B cell (primary cell): ENCODE measurements around the gene EIPR1. TPM values are rescaled to one million over a fixed set of nuclear protein-coding genes. Genes with fewer than 3 reads are reported as not detected.

Experiments used
- ATAC-seq: fragments of 200-7000 bp; cut with Tn5 transposase; one replicate; pipeline ENCODE4 v1.10.0; 2021; ENCODE audit warnings: low read depth, mild to moderate bottlenecking, moderate number of reproducible peaks, moderate library complexity
- CTCF ChIA-PET: fragments of 350-600 bp; sonication (Branson Sonifier 250); formaldehyde crosslinking; loops from one replicate; lab custom pipeline; 2021; ENCODE audit warnings: antibody characterized with exemption, inconsistent platforms; lab: Charles Lee
- POLR2A ChIA-PET: fragments of 350-600 bp; sonication (Branson Sonifier 250); formaldehyde crosslinking; loops from one replicate; lab custom pipeline; 2021; ENCODE audit warnings: antibody characterized with exemption; lab: Charles Lee
- DNase-seq: peaks from one replicate; pipeline ENCODE4 v3.0.0; 2013
- H2AFZ ChIP-seq: 2 replicates; pipeline ENCODE4 v1.6.1; 2012; ENCODE audit warnings: mild to moderate bottlenecking, low read depth, low read length; ENCODE audit not compliant: insufficient read depth, poor library complexity, severe bottlenecking
- H3K27ac ChIP-seq, 2 donors: 1 replicate in 1 of 2; 2 replicates in 1 of 2; pipeline ENCODE4 v1.5.1; 2012 to 2013; ENCODE audit warnings: low read length in 2 of 2, mild to moderate bottlenecking in 2 of 2, moderate library complexity in 1 of 2
- H3K27me3 ChIP-seq, 4 experiments: fragments of 200-600 bp in 1 of 4; sonication (generic) in 1 of 4; replicated peaks in 1 of 4; 1 replicate in 2 of 4; 2 replicates in 2 of 4; pipeline versions ENCODE4 v1.6.1 to v1.7.0; 2013 to 2016; ENCODE audit warnings: low read length in 3 of 4, mild to moderate bottlenecking in 2 of 4, mixed read lengths in 1 of 4, moderate library complexity in 1 of 4; ENCODE audit not compliant: insufficient read depth in 4 of 4, control insufficient read depth in 3 of 4; ENCODE audit errors: control extremely low read depth in 1 of 4
- H3K36me3 ChIP-seq, 2 experiments: replicated peaks in 1 of 2; 1 replicate in 1 of 2; 2 replicates in 1 of 2; pipeline versions ENCODE4 v1.6.1 to v1.7.1; 2013; ENCODE audit warnings: low read length in 1 of 2; ENCODE audit not compliant: insufficient read depth in 2 of 2, control insufficient read depth in 1 of 2; ENCODE audit errors: control extremely low read depth in 1 of 2, extremely low read depth in 1 of 2
- H3K4me1 ChIP-seq, 2 donors: fragments of 200-600 bp in 1 of 2; sonication (generic) in 1 of 2; 1 replicate in 1 of 2; 2 replicates in 1 of 2; pipeline versions ENCODE4 v1.5.1 to v1.6.1; 2013 to 2017; ENCODE audit warnings: low read length in 2 of 2; ENCODE audit not compliant: control insufficient read depth in 2 of 2, insufficient read depth in 2 of 2
- H3K4me2 ChIP-seq: replicated peaks from 2 replicates; pipeline ENCODE3; 2012; ENCODE audit warnings: mild to moderate bottlenecking, low read depth, low read length; ENCODE audit not compliant: poor library complexity, severe bottlenecking
- H3K4me3 ChIP-seq, 5 experiments: fragments of 200-600 bp in 1 of 5; sonication (generic) in 1 of 5; 1 replicate in 3 of 5; 2 replicates in 2 of 5; pipeline versions ENCODE4 v1.5.1 to v1.7.0; 2011 to 2016; ENCODE audit warnings: low read length in 4 of 5, mild to moderate bottlenecking in 4 of 5, low read depth in 2 of 5, control low read depth in 1 of 5, moderate library complexity in 1 of 5; ENCODE audit not compliant: insufficient read depth in 1 of 5; ENCODE audit errors: control extremely low read depth in 1 of 5, extremely low read depth in 1 of 5
- H3K79me2 ChIP-seq: fragments of 200-600 bp; sonication (generic); one replicate; pipeline ENCODE4 v1.6.0; 2016; ENCODE audit warnings: low read length; ENCODE audit not compliant: control insufficient read depth, insufficient read depth
- H3K9ac ChIP-seq: fragments of 200-600 bp; sonication (generic); 2 replicates; pipeline ENCODE4 v1.6.1; 2017; ENCODE audit warnings: mild to moderate bottlenecking, low read length, moderate library complexity
- H3K9me3 ChIP-seq, 3 donors: one replicate each; pipeline versions ENCODE4 v1.6.1 to v1.7.1; 2013; ENCODE audit warnings: low read length in 2 of 3; ENCODE audit not compliant: control insufficient read depth in 2 of 3, insufficient read depth in 1 of 3; ENCODE audit errors: control extremely low read depth in 1 of 3
- H4K20me1 ChIP-seq: 2 replicates; pipeline ENCODE4 v1.6.0; 2012; ENCODE audit warnings: mild to moderate bottlenecking, low read length; ENCODE audit not compliant: insufficient read depth, control insufficient read depth, poor library complexity, severe bottlenecking
- H3K27ac Mint-ChIP-seq: one replicate; pipeline ENCODE4 v1.8.0; 2021; ENCODE audit warnings: mixed read lengths
- H3K27me3 Mint-ChIP-seq: one replicate; pipeline ENCODE4 v1.8.0; 2021; ENCODE audit warnings: mixed read lengths
- H3K4me1 Mint-ChIP-seq: one replicate; pipeline ENCODE4 v1.8.0; 2021; ENCODE audit warnings: mixed read lengths
- H3K4me3 Mint-ChIP-seq: one replicate; pipeline ENCODE4 v1.8.0; 2021; ENCODE audit warnings: mixed read lengths
- H3K9me3 Mint-ChIP-seq: one replicate; pipeline ENCODE4 v1.8.0; 2022; ENCODE audit warnings: mixed read lengths; ENCODE audit not compliant: insufficient read depth
- CTCF ChIP-seq: fragments of 200-600 bp; IDR thresholded peaks from one replicate; pipeline ENCODE4 v1.8.0; 2022; ENCODE audit warnings: antibody characterized with exemption, mild to moderate bottlenecking
- EZH2 ChIP-seq: IDR thresholded peaks from 2 replicates; pipeline ENCODE4 v1.6.1; 2012; ENCODE audit warnings: borderline replicate concordance, low read depth, mild to moderate bottlenecking, moderate library complexity, low read length; ENCODE audit not compliant: insufficient read depth, poor library complexity, severe bottlenecking
- WGBS: methylation state at CpG from one replicate; pipeline ENCODE4 v1.1.5; 2013; ENCODE audit warnings: missing lambda C conversion rate; ENCODE audit not compliant: insufficient coverage; 5-methylcytosine and 5-hydroxymethylcytosine counted together
- intact Hi-C: fragments of 100-400 bp; cut with micrococcal nuclease; formaldehyde crosslinking; loops from one replicate; pipeline ENCODE4 v1.10.0; 2022
- polyA plus RNA-seq: library from polyadenylated mRNA; depleted of rRNA; stranded (reverse); fragments of >200 nt; gene quantifications from 2 replicates; pipeline ENCODE4 v1.2.3, GENCODE V29; 2012
- total RNA-seq, 2 donors: library from RNA; stranded (reverse); fragments of 120-200 nt in 1 of 2; gene quantifications; 1 replicate in 1 of 2; 2 replicates in 1 of 2; pipeline versions ENCODE4 v1.2.3 to v1.2.4, GENCODE V29; 2013 to 2022

EIPR1 gene
- total and polyA plus RNA-seq, 2 donors (not counting 1 experiment from before 2014, with no cell fraction given) = 31.8 to 37.0 TPM

- POLR2A ChIA-PET = no interaction called here
- DNase-seq (no peak), ATAC-seq (no peak)
- H3K4me1 ChIP-seq = no peaks in the 10 kb centered on the region
- no peak overlapping the region for H3K4me3 ChIP-seq
- Mint-ChIP-seq H3K27ac (no peak overlapping the region), H3K4me1 (no peaks in the 10 kb centered on the region), H3K4me3 (no peak overlapping the region), H3K27me3 (no peaks in the 10 kb centered on the region), H3K9me3 (no peaks in the 10 kb centered on the region)
- H3K36me3 ChIP-seq = peaks cover 2 to 41% of the 10 kb centered on the region in 2 experiments
- no peak overlapping the region for H2AFZ ChIP-seq
- H3K4me2 ChIP-seq = no peak overlapping the region
- no peak overlapping the region for H3K9ac ChIP-seq
- TF ChIP-seq CTCF = no peak
- no peak for TF ChIP-seq EZH2
- H3K9me3 ChIP-seq = peaks cover 0 to 5% (median 0%) of the 10 kb centered on the region in 3 donors
- CTCF ChIA-PET = no interaction called here
- WGBS = no CpG with 5 or more reads among the region's 2 CpGs
- H3K79me2 ChIP-seq = peaks cover 23% of the 10 kb centered on the region
- no peaks in the 10 kb centered on the region for H4K20me1 ChIP-seq
- no peak overlapping the region for H3K27ac ChIP-seq
- no peaks in the 10 kb centered on the region for H3K27me3 ChIP-seq
- intact Hi-C loops = no loop called here
These were observed 40.8 kb downstream of the EIPR1 start for GRCh38 chr2:3336844-3337243.

- H3K4me1 Mint-ChIP-seq = no peaks in the 10 kb centered on the region
- H3K27ac Mint-ChIP-seq = no peak overlapping the region
- intact Hi-C loops = no loop called here
- Histone ChIP-seq H3K4me1 (no peaks in the 10 kb centered on the region), H3K9ac (no peak overlapping the region), H2AFZ (no peak overlapping the region), H4K20me1 (no peaks in the 10 kb centered on the region), H3K79me2 (peaks cover 29% of the 10 kb centered on the region), H3K4me2 (no peak overlapping the region), H3K9me3 (peaks cover 0 to 5% (median 0%) of the 10 kb centered on the region in 3 donors), H3K27ac (no peak overlapping the region), H3K27me3 (no peaks in the 10 kb centered on the region), H3K4me3 (no peak overlapping the region), H3K36me3 (peaks cover 5 to 50% of the 10 kb centered on the region in 2 experiments)
- DNase-seq (no peak), ATAC-seq (no peak)
- WGBS = 97% methylated on average over 24 of the region's 24 CpGs
- no peaks in the 10 kb centered on the region for H3K27me3 Mint-ChIP-seq
- POLR2A ChIA-PET = no interaction called here
- CTCF ChIA-PET = interaction anchor here (0.6 kb wide), 1 partner anchor 12 kb away, joined by 3 read pairs; no protein-coding TSS in a partner anchor
- no peak overlapping the region for H3K4me3 Mint-ChIP-seq
- no peaks in the 10 kb centered on the region for H3K9me3 Mint-ChIP-seq
- no peak for TF ChIP-seq EZH2
- no peak for TF ChIP-seq CTCF
These were observed 42.9 kb downstream of the EIPR1 start for GRCh38 chr2:3334392-3335345.
